ENCODE measurements around the gene EPHB3.

EPHB3 gene

DNA sequence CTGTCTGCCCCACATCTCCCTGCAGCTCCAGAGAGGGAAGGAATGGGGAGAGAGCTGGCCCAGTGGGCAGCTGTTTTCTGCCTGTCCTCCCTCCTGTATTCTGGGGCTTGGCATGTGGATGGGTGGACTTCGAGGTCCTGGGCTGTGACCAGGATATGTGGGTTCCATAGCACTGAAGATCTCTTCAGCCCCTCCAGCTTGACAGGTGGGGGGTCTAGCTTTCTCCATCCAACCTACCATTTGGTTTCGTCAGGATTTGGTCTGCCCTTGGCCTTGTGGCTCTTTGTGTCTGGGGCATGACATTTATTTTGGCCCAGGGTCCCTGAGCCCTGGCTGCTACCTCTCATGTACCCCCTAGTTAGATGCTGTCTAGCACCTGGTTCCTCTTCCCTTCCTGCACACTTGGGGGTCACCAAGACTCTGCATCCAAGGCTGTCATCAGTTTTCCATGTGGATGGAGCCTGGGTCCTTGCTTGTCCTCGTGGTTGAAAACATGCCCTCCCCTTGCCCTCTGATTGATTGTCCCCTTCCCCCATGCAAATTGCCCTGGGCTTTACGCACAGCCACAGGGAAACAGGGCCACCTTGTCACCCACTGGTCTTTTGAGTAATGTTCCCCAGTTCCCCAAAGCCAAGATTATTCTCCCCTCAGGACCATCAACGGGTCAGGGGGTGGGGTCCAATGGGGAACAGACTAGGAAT, 3.2 kb downstream of the EPHB3 start:
- DNase-seq: no peak

DNA sequence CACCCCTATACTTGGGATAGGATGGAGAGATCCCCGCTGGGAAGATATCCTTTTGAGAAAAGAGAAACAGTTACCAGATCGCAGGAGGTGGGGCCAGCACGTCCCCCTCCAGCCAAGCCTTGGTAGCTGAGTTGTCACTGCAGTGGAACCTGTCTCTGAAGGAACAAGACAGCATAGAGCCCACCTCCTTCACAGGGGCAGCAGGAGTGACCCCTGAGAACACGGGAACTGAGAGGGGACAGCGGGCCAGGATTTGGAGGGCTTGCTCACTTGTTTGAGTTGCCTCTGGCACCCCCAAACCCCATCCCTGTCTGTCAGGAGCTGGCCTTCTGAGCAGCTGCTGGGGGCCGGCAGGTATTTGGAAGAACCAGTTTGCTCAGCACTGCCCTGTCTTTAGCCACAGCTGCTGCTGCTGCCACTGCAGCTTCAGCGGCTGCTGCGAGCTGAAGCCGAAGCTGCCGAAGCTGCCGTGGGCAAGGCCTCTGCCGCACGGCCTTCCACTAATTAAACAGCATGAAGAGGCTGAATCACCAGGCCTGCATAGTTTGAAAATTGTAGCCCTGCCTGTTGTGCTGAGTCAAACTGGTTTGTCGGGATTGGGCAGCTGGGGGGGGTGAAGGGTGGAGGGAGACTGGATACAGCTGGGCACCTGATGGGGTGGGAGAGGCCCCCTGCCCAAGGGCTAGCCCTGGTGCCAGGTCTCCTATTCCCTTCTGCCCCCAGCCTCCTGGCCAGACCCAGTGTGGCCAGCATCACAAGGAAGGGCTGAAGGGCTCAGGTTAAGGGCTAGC, 4.0 kb downstream of the EPHB3 start:
- DNase-seq: peak; percentile 12

DNA sequence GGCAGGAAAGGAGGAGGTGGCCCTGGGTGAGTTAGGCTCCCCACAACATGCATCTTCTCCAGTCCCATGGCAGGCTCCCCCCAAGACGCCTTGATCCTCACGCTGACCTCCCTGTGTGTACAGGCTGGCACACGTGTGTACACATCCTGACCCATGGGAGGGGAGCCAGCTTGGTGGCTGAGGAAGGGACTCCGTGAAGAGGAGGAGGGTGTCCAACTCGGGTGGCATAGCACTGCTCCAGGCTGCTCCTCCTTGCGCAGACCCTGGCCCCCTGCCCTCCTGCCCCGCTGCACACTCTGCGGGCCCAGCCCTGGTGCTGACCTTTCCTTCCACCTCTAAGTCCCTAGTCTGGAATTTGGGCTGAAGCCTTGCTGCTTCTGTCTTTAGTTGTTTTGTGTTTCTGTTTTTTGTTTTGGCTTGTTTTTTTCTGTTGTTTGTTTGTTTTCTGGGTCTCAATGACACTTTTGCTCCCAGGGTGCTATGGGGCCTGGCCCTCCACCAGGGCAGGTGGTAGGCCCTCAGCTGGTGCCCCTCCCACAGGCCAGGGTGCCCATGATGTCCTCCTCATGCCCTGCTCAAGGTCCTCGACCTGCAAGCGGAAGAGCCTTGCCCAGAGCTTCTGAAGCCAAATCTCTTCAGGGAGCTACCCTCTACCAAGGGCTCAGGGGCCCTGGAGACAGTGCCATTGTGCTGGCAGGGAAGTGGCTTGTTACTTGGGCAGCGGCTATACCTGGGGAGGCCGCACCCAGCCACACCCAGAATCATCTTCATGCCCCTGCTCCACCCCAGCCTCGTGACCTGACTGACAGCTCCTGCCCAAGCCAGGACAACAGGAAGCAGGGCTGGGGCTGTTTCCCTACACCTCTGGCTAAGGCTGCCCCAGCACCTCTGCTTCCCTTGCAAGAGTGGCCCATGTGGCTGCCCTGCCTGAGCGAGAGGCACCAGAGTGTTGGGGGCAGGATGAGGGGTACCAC, 5.1 kb downstream of the EPHB3 start:
- no peak for DNase-seq

DNA sequence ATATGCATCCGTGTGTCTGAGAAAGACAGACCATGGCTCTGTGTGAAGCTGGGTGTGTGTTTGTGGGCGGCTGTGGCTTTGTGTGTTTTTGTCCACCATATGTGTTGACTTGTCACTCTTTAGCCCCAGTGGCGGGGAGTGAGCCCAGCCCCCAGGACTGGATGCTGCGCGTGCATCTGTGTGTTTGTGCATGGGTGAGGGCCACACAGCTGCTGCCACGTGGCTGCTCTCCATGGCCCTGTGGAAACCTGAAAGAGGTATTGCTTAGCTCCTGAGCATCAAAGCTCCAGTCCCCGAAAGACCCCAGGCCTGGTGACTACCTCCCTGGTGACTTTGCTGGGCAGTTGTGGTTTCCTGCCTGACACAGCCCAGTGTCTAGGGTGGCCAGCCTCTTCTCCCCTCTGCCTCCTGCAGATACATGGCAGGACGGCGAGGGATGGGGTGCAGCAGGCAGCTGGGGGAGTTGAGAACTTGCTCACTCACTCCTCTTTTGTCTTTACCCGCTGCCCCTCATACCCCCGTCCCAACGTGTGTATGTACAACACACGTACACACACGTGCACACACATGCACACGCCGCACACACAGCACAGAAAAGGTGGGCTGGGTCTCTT, 6.5 kb downstream of the EPHB3 start:
- no peak for DNase-seq

DNA sequence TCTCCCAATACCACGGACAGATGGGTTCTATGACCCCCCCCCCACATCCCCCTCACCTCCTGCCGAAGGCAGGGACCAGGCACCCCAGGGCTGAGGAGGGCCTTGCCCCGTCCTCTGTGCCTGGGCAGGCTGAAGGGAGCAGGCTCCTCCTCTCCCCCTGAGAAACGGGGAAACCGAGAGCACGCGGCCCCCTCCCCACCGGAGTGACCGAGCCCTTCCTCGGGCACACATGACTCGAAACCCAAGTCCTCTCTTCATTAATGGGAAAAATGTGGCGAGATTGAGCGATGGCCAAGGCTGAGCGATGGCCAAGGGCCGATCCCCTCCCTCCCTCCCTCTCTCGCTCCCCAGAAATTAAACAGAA, 7.0 kb downstream of the EPHB3 start:
- no peak for DNase-seq

DNA sequence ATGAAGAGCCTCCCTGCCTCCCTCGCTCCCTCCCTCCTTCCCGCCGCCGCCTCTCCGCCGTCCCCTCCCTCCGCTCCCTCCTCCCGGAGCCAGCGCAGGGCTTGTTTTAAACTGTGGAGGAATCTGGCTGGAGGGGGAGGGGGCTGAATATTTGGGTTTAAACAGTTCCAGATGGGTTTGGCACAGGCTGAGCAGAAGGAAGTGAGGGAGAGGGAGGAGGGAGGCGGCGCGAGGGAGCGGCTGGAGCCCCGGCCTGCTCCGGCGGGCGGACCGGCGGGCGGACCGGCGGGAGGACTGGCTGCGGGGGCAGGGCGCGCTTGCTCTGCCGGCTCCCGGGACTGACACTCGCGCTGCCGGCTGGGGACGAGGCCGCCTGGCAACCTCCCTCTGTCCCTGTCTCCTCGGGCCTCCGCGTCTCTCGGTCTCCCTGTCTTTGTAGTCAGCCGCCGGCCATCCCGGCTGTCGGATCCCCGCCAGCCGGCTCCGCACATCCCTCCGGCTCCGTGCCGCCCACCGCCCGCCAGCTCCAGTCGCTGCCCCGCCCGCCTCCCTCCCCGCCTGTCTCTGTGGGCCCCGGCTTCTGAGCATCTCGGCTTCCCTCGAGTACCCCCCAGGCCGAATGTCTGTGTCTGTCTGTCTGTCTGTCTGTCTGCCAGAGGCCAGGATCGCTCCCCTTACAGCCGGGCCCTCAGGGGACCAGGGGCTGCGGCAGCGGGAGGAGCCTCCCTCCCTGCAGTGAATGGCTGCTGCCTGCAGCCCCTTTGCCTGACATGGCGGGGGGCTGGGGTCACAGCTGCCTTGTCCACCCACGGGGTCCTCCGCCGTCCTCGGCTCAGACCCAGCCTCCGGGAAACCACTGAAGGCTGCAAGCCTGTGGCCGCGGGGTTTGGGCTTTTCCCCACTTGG, 7.6 kb downstream of the EPHB3 start:
- DNase-seq: no peak

DNA sequence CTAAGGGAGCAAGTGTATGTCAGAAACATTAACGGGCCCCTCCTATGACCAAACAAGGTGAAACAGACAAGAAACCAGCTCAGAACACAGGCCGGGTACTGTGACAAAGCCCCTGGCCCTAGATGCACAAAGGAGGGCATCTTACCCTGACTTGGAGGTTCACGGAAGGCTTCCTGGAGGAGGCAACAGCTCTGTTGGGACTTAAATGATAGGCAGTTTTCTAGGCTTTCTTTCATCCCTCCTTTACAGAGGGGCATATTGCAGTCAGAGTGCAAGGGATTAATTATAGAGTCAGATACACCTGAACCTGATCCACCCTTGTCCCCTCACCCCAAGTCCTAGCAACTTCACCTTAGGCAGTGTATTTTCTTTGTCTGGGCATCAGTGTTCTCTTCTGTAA, 8.4 kb downstream of the EPHB3 start:
- no peak for DNase-seq

DNA sequence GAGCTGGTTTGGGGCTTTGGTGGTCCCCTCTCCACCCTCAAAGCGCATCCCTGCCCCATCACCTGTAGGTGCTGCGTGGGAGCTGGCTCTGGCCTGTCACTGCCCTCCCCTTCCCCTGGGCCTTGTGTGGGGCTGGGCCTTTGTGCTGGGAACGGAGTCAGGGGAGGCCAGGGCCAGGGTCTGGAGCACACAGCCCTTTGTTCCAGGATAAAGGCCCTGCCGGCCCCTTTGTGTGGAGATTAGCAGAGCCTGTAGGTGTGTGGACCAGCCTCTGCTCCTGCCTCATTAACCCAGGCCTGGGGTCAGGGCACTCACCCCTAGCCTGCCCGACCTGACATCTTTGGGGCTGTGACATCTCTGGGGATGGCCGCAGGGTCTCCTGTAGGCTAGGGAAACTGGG, 8.9 kb downstream of the EPHB3 start:
- DNase-seq: no peak

DNA sequence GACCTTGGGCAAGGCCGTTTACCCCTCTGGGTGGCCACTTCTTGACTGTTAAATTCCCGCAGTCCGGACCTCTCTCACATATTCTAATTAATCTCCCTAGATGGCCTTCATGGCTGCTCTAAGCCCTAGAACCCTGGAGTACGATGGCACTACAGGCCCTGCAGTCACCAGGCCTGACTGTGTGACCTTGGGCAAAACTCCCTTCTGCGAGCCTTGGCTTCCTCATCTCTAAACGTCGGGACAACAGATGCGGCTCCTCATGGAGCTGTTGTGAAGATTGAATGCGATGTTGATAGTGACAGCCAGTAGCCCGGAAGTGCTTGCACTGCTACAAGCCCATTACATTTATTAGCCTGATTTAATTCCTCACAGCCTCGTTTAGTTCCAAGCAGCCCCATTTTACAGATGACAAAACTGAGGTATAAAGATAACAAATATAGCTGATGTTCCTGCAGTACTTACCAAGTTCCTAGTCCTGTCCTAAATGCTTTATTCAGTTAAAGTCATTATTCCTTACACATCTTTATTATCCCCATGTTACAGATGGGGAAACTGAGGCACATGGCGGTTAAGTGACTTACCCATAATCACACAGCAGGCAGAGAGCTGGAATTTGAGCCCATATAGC, 10.3 kb downstream of the EPHB3 start:
- no peak for DNase-seq

DNA sequence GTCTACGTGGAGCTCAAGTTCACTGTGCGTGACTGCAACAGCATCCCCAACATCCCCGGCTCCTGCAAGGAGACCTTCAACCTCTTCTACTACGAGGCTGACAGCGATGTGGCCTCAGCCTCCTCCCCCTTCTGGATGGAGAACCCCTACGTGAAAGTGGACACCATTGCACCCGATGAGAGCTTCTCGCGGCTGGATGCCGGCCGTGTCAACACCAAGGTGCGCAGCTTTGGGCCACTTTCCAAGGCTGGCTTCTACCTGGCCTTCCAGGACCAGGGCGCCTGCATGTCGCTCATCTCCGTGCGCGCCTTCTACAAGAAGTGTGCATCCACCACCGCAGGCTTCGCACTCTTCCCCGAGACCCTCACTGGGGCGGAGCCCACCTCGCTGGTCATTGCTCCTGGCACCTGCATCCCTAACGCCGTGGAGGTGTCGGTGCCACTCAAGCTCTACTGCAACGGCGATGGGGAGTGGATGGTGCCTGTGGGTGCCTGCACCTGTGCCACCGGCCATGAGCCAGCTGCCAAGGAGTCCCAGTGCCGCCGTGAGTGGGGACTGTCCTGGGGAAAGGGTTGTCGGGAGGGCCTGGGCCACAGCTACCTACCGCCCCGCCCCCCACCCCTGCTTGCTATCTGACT, 11.2 kb downstream of the EPHB3 start:
- DNase-seq: no peak

DNA sequence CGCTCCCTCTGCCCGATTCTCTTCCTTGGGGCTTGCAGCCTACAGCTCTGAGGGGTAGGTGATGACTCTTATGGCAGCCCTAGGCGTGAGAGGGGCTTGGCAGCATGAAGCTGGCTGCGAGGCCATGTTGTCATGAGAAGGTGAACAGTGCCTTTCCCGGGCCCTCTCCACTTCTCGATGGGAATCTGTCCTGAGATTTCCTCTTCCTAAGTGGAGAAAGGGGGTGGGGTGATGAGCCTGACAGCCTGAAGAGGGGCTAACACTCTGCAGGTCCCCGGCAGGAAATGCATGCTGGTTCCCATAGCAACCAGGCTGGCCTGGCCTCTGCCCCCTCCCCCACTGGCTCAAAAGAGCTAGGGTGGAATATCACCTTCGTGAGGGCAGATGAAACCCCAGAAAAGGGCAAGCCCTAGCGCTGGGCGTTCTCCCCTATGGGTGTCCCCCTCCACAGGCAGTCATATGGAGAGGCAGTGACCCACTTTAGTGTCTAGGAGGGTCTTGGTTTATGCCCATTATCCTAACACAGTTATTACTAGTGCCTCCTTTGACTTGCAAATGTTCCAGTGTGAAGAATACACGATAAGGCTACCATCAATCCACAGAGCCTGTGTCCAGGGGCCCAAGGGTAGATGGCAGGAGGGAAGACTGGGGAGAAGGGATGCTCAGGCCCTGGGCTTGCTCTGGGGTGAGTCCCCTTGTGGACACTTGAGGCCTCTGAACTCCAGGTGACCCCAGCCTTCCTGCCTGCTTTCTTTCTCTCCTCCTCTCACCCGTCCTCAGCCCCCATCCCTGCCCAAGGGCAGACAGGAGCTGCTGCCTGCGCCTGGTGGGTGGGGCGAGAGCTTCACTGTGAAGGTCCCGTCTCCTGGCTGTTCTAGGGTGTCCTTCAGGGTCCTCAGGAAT, 13.2 kb downstream of the EPHB3 start:
- no peak for DNase-seq

DNA sequence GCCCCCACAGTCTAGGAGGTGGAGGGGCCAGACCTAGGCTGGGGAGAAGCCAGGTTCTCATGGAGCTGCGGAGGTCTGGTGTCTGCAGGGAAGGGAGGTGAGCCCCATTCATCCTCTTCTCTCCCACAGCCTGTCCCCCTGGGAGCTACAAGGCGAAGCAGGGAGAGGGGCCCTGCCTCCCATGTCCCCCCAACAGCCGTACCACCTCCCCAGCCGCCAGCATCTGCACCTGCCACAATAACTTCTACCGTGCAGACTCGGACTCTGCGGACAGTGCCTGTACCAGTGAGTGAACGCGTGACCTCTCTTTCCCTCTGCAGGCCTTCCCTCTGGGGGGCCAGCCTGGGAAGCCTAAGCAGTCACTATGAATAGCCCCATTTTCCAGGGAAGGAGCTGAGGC, 14.1 kb downstream of the EPHB3 start:
- DNase-seq: no peak

DNA sequence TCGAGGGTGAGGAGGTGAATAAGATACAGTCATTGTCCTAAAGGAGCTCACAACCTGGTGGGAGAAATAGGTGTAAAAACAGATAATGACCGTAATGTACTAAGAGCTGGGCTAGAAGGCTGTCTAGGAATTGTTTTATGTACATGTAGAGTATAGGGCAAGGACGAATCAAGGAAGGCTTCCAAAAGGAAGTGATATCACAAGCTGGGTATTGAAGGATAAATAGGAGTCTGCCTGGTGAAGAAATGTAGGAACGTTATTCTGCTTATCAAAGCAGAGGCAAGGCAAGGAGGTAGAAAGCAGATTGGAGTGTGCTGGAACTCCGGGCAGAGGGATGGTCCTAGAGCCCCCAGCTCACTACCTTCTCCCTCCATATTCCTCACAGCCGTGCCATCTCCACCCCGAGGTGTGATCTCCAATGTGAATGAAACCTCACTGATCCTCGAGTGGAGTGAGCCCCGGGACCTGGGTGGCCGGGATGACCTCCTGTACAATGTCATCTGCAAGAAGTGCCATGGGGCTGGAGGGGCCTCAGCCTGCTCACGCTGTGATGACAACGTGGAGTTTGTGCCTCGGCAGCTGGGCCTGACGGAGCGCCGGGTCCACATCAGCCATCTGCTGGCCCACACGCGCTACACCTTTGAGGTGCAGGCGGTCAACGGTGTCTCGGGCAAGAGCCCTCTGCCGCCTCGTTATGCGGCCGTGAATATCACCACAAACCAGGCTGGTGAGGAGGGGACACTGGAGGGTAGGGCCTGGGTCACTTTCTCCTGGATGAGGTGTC, 15.1 kb downstream of the EPHB3 start:
- no peak for DNase-seq

DNA sequence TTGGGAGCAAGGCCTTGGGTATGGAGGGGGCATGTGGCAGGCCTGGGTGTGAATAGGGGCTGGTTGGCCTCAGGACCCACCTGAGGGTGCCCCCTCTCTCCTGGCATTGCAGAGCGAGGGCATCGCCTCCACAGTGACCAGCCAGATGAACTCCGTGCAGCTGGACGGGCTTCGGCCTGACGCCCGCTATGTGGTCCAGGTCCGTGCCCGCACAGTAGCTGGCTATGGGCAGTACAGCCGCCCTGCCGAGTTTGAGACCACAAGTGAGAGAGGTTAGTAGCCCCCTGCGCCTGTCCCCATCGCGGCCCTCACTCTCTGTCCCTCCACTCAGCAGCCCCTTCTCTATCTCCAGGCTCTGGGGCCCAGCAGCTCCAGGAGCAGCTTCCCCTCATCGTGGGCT, 16.0 kb downstream of the EPHB3 start:
- no peak for DNase-seq

DNA sequence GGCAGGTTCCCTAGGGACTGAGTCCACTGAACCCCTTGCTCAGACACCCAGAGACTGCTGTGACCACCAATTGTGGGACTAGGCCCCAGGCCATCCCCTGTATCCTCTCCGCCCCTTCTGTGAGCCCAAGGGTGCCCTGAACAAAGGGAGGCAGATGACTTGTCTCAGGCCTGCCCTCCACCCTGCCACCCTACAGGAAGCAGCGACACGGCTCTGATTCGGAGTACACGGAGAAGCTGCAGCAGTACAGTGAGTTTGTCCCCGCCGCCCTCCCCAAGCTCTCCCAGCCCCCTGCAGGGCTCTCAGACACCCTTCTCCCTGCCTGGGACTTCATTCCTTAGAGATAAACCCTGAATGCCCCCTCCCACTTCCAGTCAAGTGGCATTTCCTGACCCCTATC, 16.6 kb downstream of the EPHB3 start:
- DNase-seq: no peak

DNA sequence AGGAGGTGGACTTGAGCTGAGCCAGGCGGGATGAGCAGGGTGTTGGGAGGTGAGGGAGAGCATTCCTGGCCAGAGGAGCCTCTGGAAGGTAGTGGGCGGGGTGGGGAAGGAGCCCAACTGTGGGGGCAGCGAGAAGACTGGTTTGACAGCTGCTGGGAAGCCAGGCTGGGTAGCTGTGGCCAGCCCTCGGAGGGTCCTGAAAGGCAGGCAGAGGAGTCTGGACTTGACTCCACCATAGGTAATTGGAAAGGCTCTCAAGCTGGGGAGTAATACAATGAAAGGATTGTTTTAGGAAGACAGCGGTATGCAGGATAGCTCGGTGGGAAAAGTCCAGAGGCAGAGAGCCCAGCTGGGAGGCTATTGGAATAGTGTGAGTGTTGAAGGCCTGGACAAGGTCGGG, 17.2 kb downstream of the EPHB3 start:
- no peak for DNase-seq

DNA sequence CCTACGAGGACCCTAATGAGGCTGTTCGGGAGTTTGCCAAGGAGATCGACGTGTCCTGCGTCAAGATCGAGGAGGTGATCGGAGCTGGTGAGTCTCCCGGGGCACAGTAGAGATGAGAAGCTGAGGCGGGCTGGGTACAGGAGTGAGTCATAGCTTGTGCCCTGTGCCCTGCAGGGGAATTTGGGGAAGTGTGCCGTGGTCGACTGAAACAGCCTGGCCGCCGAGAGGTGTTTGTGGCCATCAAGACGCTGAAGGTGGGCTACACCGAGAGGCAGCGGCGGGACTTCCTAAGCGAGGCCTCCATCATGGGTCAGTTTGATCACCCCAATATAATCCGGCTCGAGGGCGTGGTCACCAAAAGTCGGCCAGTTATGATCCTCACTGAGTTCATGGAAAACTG, 17.9 kb downstream of the EPHB3 start:
- DNase-seq: no peak

DNA sequence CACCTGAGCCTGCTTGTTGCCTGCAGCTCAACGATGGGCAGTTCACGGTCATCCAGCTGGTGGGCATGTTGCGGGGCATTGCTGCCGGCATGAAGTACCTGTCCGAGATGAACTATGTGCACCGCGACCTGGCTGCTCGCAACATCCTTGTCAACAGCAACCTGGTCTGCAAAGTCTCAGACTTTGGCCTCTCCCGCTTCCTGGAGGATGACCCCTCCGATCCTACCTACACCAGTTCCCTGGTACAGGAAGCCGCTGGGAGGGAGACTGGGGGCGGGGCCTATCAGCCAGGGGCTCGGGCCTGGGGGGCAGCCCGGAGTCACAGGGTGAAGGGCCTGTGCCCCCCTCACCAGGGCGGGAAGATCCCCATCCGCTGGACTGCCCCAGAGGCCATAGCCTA, 18.8 kb downstream of the EPHB3 start:
- no peak for DNase-seq

DNA sequence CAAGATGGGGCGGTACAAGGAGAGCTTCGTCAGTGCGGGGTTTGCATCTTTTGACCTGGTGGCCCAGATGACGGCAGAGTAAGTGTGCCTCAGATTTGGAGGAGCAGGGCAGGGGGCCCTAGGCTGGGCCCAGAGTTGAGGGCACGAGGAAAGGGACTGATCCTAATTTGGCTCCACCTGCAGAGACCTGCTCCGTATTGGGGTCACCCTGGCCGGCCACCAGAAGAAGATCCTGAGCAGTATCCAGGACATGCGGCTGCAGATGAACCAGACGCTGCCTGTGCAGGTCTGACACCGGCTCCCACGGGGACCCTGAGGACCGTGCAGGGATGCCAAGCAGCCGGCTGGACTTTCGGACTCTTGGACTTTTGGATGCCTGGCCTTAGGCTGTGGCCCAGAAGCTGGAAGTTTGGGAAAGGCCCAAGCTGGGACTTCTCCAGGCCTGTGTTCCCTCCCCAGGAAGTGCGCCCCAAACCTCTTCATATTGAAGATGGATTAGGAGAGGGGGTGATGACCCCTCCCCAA, 19.8 kb downstream of the EPHB3 start:
- DNase-seq: no peak
